ENCODE measurements around the gene KNOP1. TPM values are rescaled to one million over a fixed set of nuclear protein-coding genes. Genes with fewer than 3 reads are reported as not detected.
"Not testable (repeated sequence)": the region's sequence is repeated elsewhere in the genome, so short reads cannot be mapped to it uniquely, and the experiment has no call there.

Gene KNOP1
- total and polyA plus RNA-seq, 12 donors = 8.1 to 30.6 (median 13.7) TPM

GRCh38 chr16:19685176-19685575 is 32.9 kb downstream of the KNOP1 start:
- no peaks in the 10 kb centered on the region for H3K27me3 ChIP-seq
- H3K27ac ChIP-seq = no peak overlapping the region
- no peaks in the 10 kb centered on the region for H3K9me3 ChIP-seq (replicated peaks in 1 of 3)
- H3K4me3 ChIP-seq = no peak overlapping the region
- TF ChIP-seq, protein P1, sequence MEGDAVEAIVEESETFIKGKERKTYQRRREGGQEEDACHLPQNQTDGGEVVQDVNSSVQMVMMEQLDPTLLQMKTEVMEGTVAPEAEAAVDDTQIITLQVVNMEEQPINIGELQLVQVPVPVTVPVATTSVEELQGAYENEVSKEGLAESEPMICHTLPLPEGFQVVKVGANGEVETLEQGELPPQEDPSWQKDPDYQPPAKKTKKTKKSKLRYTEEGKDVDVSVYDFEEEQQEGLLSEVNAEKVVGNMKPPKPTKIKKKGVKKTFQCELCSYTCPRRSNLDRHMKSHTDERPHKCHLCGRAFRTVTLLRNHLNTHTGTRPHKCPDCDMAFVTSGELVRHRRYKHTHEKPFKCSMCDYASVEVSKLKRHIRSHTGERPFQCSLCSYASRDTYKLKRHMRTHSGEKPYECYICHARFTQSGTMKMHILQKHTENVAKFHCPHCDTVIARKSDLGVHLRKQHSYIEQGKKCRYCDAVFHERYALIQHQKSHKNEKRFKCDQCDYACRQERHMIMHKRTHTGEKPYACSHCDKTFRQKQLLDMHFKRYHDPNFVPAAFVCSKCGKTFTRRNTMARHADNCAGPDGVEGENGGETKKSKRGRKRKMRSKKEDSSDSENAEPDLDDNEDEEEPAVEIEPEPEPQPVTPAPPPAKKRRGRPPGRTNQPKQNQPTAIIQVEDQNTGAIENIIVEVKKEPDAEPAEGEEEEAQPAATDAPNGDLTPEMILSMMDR (IDR thresholded peaks at IDR 0.05) = no peak
- no peak for TF ChIP-seq POLR2A (IDR thresholded peaks at IDR 0.05)
- H3K36me3 ChIP-seq (replicated peaks in 1 of 2) = peaks cover 0 to 36% of the 10 kb centered on the region in 2 donors
- 95 to 100% (median 98%) methylated on average over 4 of the region's 4 CpGs for WGBS, 4 donors
- intact Hi-C loops (cut with DNase I) = no loop called here
- H3K4me1 ChIP-seq (replicated peaks in 1 of 2) = peaks cover 6 to 7% of the 10 kb centered on the region in 2 donors
- no peak for DNase-seq

DNA sequence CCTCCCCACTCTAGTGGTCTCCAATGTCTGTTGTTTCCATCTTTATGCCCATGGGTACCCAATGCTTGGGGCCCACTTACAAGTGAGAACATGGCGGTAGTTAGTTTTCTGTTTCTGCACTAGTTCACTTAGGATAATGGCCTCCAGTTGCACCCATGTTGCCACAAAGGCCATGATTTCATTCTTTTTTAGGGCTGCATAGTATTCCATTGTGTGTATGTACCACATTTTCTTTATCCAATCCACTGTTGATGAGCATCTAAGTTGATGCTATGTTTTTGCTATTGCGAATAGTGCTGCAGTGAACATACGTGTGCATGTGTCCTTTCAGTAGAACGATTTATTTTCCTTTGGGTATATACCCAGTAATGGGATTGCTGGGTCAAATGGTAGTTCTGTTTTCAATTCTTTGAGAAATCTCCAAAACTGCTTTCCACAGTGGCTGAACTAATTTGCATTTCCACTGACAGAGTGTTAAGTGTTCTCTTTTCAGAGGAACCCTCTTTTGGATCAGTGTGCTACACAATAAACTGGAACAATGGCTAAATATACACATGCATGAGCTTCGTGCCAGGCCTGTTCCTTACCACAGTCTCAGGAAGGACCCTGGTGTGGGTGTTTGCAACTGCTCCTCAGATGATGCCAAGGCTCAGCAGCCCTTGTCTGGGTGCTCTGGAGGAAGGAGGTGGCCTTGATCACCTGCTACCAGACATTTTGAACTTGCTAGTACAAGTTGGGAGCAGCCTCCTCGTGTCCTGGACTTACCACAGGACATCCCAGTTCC is 34.4 kb downstream of the KNOP1 start:
- Histone ChIP-seq H3K27me3 (no peaks in the 10 kb centered on the region), H3K36me3 (replicated peaks in 1 of 2) (peaks cover 0 to 41% of the 10 kb centered on the region in 2 donors), H3K4me3 (no peak overlapping the region), H3K4me1 (replicated peaks in 1 of 2) (no peaks in the 10 kb centered on the region), H3K27ac (no peak overlapping the region), H3K9me3 (replicated peaks in 1 of 3) (no peaks in the 10 kb centered on the region)
- TF ChIP-seq POLR2A (IDR thresholded peaks at IDR 0.05) = no peak
- TF ChIP-seq, protein P1 (IDR thresholded peaks at IDR 0.05) = no peak
- WGBS, 4 donors = 94 to 96% (median 94%) methylated on average over 5 to 6 of the region's 6 CpGs
- no peak for DNase-seq
- intact Hi-C loops (cut with DNase I) = no loop called here

GRCh38 chr16:19681637-19682036 is 36.4 kb downstream of the KNOP1 start:
- Histone ChIP-seq H3K4me3 (no peak overlapping the region), H3K9me3 (replicated peaks in 1 of 3) (no peaks in the 10 kb centered on the region), H3K27ac (no peak overlapping the region), H3K36me3 (replicated peaks in 1 of 2) (peaks cover 0 to 40% of the 10 kb centered on the region in 2 donors), H3K27me3 (no peaks in the 10 kb centered on the region), H3K4me1 (replicated peaks in 1 of 2) (no peaks in the 10 kb centered on the region)
- WGBS, 4 donors = 88 to 93% (median 90%) methylated on average over 12 of the region's 12 CpGs
- intact Hi-C loops (cut with DNase I) = no loop called here
- TF ChIP-seq POLR2A (IDR thresholded peaks at IDR 0.05) = no peak
- TF ChIP-seq, protein P1 (IDR thresholded peaks at IDR 0.05) = no peak
- no peak for DNase-seq

DNA sequence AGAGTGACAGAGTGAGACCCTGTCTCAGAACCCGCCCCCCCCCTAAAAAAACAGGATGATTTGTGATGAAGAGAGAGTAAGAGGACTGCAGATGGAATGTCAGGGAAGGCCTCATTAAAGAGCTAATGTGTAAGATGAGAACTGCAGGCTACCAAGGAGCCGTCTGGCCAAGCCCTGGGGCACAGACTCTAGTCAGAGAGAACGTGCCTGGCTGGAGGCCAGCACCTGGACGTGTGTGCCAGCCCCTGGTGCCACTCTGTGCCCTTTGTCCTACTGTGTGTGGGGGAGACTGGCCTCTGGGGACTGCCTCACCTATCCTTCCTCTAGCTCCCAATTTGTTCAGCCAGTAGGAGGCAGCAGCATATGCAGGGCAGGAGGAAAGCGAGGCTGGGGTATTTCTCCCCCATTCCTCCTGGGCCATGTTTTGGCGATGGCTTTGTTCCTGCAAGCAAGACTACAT is 37.1 kb downstream of the KNOP1 start:
- Histone ChIP-seq H3K36me3 (replicated peaks in 1 of 2) (peaks cover 0 to 41% of the 10 kb centered on the region in 2 donors), H3K27ac (no peak overlapping the region), H3K4me3 (no peak overlapping the region), H3K9me3 (replicated peaks in 1 of 3) (no peaks in the 10 kb centered on the region), H3K4me1 (replicated peaks in 1 of 2) (no peaks in the 10 kb centered on the region), H3K27me3 (no peaks in the 10 kb centered on the region)
- 75 to 84% (median 79%) methylated on average over 6 of the region's 6 CpGs for WGBS, 4 donors
- TF ChIP-seq, protein P1 (IDR thresholded peaks at IDR 0.05) = no peak
- TF ChIP-seq POLR2A (IDR thresholded peaks at IDR 0.05) = no peak
- no peak for DNase-seq
- intact Hi-C loops (cut with DNase I) = no loop called here

DNA sequence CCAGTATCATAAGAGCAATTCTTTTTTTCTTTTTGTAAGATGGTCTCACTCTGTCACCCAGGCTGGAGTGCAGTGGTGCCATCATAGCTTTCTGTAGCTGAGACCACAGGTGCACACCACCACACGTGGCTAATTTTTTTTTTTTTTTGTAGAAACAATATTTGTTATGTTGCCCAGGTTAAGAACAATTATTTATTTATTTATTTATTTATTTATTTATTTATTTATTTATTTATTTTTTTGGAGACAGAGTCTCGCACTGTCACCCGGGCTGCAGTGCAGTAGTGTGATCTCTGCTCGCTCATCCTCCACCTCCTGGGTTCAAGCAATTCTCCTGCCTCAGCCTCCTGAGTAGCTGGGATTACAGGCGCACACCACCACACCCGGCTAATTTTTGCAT is 38.7 kb downstream of the KNOP1 start:
- H3K4me1 ChIP-seq (replicated peaks in 1 of 2) = not testable (repeated sequence)
- WGBS, 4 donors = 95 to 99% (median 95%) methylated on average over 6 of the region's 6 CpGs

More for the DNA sequence above, 38.7 kb downstream of the KNOP1 start:
- H3K4me3 ChIP-seq; intact Hi-C loops (cut with DNase I); H3K27ac ChIP-seq; DNase-seq; H3K27me3 ChIP-seq; H3K9me3 ChIP-seq (replicated peaks in 1 of 3): not testable (repeated sequence)
- peaks cover 0 to 37% of the 10 kb centered on the region in 2 donors for H3K36me3 ChIP-seq (replicated peaks in 1 of 2)
